IMR-90 (cell line): ENCODE data around the gene NR1D1. TPM values are rescaled to one million over a fixed set of nuclear protein-coding genes. Genes with fewer than 3 reads are reported as not detected.

Experiments
- ATAC-seq: fragments of 200-7000 bp; cut with Tn5 transposase; 2 replicates; pipeline ENCODE4 v1.9.1; 2020; ENCODE audit warnings: low read depth, mild to moderate bottlenecking, moderate library complexity
- BruUV-seq: library from RNA; stranded (reverse); fragments of 400-500 nt; replicated peaks from 2 replicates; lab custom pipeline; 2021; lab: Mats Ljungman, UMichigan
- CTCF ChIA-PET: fragments of 300-600 bp; formaldehyde crosslinking; extraction: SDS; loops from one replicate; lab custom pipeline; 2021; ENCODE audit warnings: antibody characterized with exemption; lab: Yijun Ruan, JAX
- POLR2A ChIA-PET: fragments of 300-600 bp; sonication (Branson Sonifier 250); formaldehyde crosslinking; loops from one replicate; lab custom pipeline; 2022; ENCODE audit warnings: antibody characterized with exemption; ENCODE audit not compliant: unreplicated experiment; lab: Charles Lee
- DNase-seq: peaks from one replicate; pipeline ENCODE4 v3.0.0; 2013
- H2AFZ ChIP-seq: replicated peaks from 2 replicates; pipeline ENCODE3; 2013; ENCODE audit warnings: low read length, mild to moderate bottlenecking; ENCODE audit not compliant: poor library complexity
- H2AK5ac ChIP-seq: 2 replicates; pipeline ENCODE4 v1.6.1; 2013; ENCODE audit warnings: low read depth, low read length, inconsistent platforms
- H2AK9ac ChIP-seq: replicated peaks from 2 replicates; pipeline ENCODE3; 2013; ENCODE audit warnings: mild to moderate bottlenecking, low read depth, low read length, moderate library complexity; ENCODE audit not compliant: poor library complexity
- H2BK120ac ChIP-seq: 2 replicates; pipeline ENCODE4 v1.6.1; 2013; ENCODE audit warnings: low read depth, low read length, inconsistent platforms
- H2BK15ac ChIP-seq: 3 replicates; pipeline ENCODE4 v1.6.1; 2013; ENCODE audit warnings: low read depth, low read length, inconsistent platforms
- H2BK20ac ChIP-seq: 2 replicates; pipeline ENCODE4 v1.6.1; 2013; ENCODE audit warnings: low read depth, mild to moderate bottlenecking, inconsistent platforms, low read length, moderate library complexity
- H2BK5ac ChIP-seq: 2 replicates; pipeline ENCODE4 v1.6.1; 2013; ENCODE audit warnings: mild to moderate bottlenecking, low read depth, low read length, inconsistent platforms; ENCODE audit not compliant: poor library complexity, severe bottlenecking
- H3K14ac ChIP-seq: replicated peaks from 2 replicates; pipeline ENCODE4 v1.6.1; 2013; ENCODE audit warnings: low read depth, low read length, inconsistent platforms
- H3K18ac ChIP-seq: 2 replicates; pipeline ENCODE4 v1.6.1; 2013; ENCODE audit warnings: low read depth, low read length, control low read depth
- H3K23ac ChIP-seq: 2 replicates; pipeline ENCODE4 v1.6.1; 2013; ENCODE audit warnings: low read depth, low read length, inconsistent platforms
- H3K27ac ChIP-seq: 2 replicates; pipeline ENCODE4 v1.5.1; 2013; ENCODE audit warnings: mild to moderate bottlenecking, control low read depth, low read length; ENCODE audit not compliant: insufficient read depth
- H3K27me3 ChIP-seq: 2 replicates; pipeline ENCODE4 v1.6.1; 2013; ENCODE audit warnings: low read length; ENCODE audit not compliant: control insufficient read depth, insufficient read depth
- H3K36me3 ChIP-seq: 2 replicates; pipeline ENCODE4 v1.6.1; 2013; ENCODE audit warnings: low read length, mixed read lengths; ENCODE audit not compliant: control insufficient read depth, insufficient read depth
- H3K4ac ChIP-seq: 2 replicates; pipeline ENCODE4 v1.6.1; 2013; ENCODE audit warnings: low read depth, low read length, inconsistent platforms
- H3K4me1 ChIP-seq: 2 replicates; pipeline ENCODE4 v1.6.1; 2013; ENCODE audit warnings: low read length, mixed read lengths; ENCODE audit not compliant: control insufficient read depth, insufficient read depth
- H3K4me2 ChIP-seq: 2 replicates; pipeline ENCODE4 v1.6.1; 2013; ENCODE audit warnings: low read depth, mild to moderate bottlenecking, control low read depth, low read length, moderate library complexity
- H3K4me3 ChIP-seq: 2 replicates; pipeline ENCODE4 v1.5.1; 2013; ENCODE audit warnings: low read depth, mild to moderate bottlenecking, control low read depth, low read length, moderate library complexity; ENCODE audit not compliant: insufficient read depth
- H3K56ac ChIP-seq: 2 replicates; pipeline ENCODE4 v1.6.1; 2013; ENCODE audit warnings: low read length, inconsistent platforms; ENCODE audit not compliant: insufficient read depth; ENCODE audit errors: extremely low read depth
- H3K79me1 ChIP-seq, 2 experiments: 2 replicates each; pipeline ENCODE4 v1.6.1; 2013; ENCODE audit warnings: low read length in 2 of 2, inconsistent platforms in 1 of 2, low read depth in 1 of 2
- H3K9ac ChIP-seq: 2 replicates; pipeline ENCODE4 v1.6.1; 2013; ENCODE audit warnings: low read depth, low read length, control low read depth
- H3K9me1 ChIP-seq: 2 replicates; pipeline ENCODE4 v1.6.1; 2013; ENCODE audit warnings: low read length, inconsistent platforms; ENCODE audit not compliant: insufficient read depth
- H3K9me3 ChIP-seq: 2 replicates; pipeline ENCODE4 v1.6.1; 2013; ENCODE audit warnings: low read length; ENCODE audit not compliant: control insufficient read depth, insufficient read depth
- H4K20me1 ChIP-seq: 2 replicates; pipeline ENCODE4 v1.6.1; 2013; ENCODE audit warnings: low read length, inconsistent platforms; ENCODE audit not compliant: insufficient read depth
- H4K5ac ChIP-seq: 2 replicates; pipeline ENCODE4 v1.6.1; 2013; ENCODE audit warnings: mild to moderate bottlenecking, low read depth, low read length, control low read depth
- H4K8ac ChIP-seq, 2 experiments: 2 replicates each; pipeline ENCODE4 v1.6.1; 2013; ENCODE audit warnings: low read depth in 2 of 2, low read length in 2 of 2, control low read depth in 1 of 2, inconsistent platforms in 1 of 2
- H4K91ac ChIP-seq: 2 replicates; pipeline ENCODE4 v1.6.1; 2013; ENCODE audit warnings: low read depth, low read length, inconsistent platforms; ENCODE audit not compliant: insufficient read depth
- MAFK ChIP-seq: IDR thresholded peaks from 2 replicates; pipeline ENCODE4 v1.6.1; 2012; ENCODE audit warnings: low read depth, low read length, improper control_type of control experiment
- WGBS, 2 experiments: methylation state at CpG; one replicate each; pipeline versions ENCODE4 v1.1.5 to v1.1.7; 2013; ENCODE audit warnings: missing lambda C conversion rate in 2 of 2; ENCODE audit not compliant: insufficient read length in 1 of 2; ENCODE audit errors: extremely low coverage in 2 of 2; 5-methylcytosine and 5-hydroxymethylcytosine counted together
- dilution Hi-C: fragments of 300-500 bp; cut with HindIII; formaldehyde crosslinking; loops from one replicate; pipeline ENCODE4 v1.14.3; 2018; ENCODE audit warnings: low sequenced_read_pairs; ENCODE audit not compliant: unreplicated experiment
- in situ Hi-C: fragments of 300-500 bp; cut with MboI; formaldehyde crosslinking; loops from 3 replicates; pipeline ENCODE4 v1.14.3; 2019; ENCODE audit warnings: low sequenced_read_pairs, inconsistent platforms, mixed read lengths
- intact Hi-C: fragments of 100-400 bp; cut with micrococcal nuclease; formaldehyde crosslinking; loops from 2 replicates; pipeline ENCODE4 v1.10.0; 2022
- polyA plus RNA-seq, 3 experiments: library from polyadenylated mRNA; depleted of rRNA; stranded (reverse); fragments of >200 nt; gene quantifications; 2 replicates each; pipeline ENCODE4 v1.2.3, GENCODE V29; 2012; ENCODE audit warnings: low replicate concordance in 1 of 3
- total RNA-seq: library from RNA; depleted of rRNA; stranded (reverse); fragments of >200 nt; gene quantifications from 2 replicates; pipeline ENCODE4 v1.2.3, GENCODE V29; 2012

NR1D1 gene
- total and polyA plus RNA-seq, 2 of the 4 experiments (the other 2 are of a cell fraction): 0.36 to 7.2 TPM

DNA sequence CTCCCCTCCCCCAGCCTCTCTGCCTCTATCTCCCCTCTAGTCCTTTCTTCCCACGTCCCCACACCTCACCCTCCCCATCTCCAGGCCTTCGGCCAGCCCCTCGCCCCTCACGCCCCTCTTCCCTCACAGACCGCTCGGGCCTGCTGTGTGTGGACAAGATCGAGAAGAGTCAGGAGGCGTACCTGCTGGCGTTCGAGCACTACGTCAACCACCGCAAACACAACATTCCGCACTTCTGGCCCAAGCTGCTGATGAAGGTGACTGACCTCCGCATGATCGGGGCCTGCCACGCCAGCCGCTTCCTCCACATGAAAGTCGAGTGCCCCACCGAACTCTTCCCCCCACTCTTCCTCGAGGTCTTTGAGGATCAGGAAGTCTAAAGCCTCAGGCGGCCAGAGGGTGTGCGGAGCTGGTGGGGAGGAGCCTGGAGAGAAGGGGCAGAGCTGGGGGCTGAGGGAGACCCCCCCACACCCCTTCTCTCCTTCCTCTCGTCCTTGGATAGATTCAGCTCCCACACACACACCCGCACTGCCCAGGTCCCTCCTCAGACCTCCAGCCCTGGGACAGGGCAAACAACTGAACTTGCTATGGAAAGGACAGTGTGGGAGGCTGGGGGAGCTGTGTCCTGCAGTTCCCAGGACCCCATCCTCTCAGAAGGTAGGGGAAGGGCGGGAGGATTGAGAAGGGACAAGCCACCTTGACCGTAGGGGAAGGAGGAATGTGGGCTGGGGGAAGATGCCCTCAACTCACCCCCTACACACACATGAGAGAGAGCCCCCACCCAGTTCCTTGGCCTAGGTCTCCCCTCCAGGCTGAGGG, 11.1 kb downstream of the NR1D1 start:
- Histone ChIP-seq H3K4me1 (peaks cover 5% of the 10 kb centered on the region; the same call in 1 of the 2 replicates), H3K36me3 (peaks cover 70% of the 10 kb centered on the region), H4K8ac (no peak overlapping the region), H2BK5ac (no peak overlapping the region), H3K4ac (no peak overlapping the region), H3K4me3 (no peak overlapping the region), H2AK5ac (0 out of 2 replicates have a peak overlapping the region, but pooled peaks have one; percentile 12), H3K23ac (no peak overlapping the region), H3K18ac (no peak overlapping the region), H3K79me1 (peaks cover 0 to 8% of the 10 kb centered on the region in 2 experiments; a peak in 1 of 4 replicates), H2AK9ac (peak overlapping the region; percentile 72), H3K9me3 (no peaks in the 10 kb centered on the region), H2BK120ac (no peak overlapping the region), H3K27me3 (no peaks in the 10 kb centered on the region), H4K20me1 (peaks cover 6% of the 10 kb centered on the region; the same call in 1 of the 2 replicates), H2BK20ac (no peak overlapping the region), H3K56ac (no peak overlapping the region), H3K9me1 (no peaks in the 10 kb centered on the region), H3K27ac (no peak overlapping the region), H3K9ac (no peak overlapping the region), H2BK15ac (no peak overlapping the region), H4K91ac (no peak overlapping the region), H3K4me2 (no peak overlapping the region), H4K5ac (no peak overlapping the region), H3K14ac (no peak overlapping the region), H2AFZ (no peak overlapping the region)
- ATAC-seq: no peak
- dilution Hi-C loops: no loop called here
- no peak for DNase-seq
- intact Hi-C loops: no loop called here
- WGBS, 2 experiments: 84% methylated on average over 5 of the region's 26 CpGs; no CpG with 5 or more reads in 1 of the 2 experiments
- POLR2A ChIA-PET: no interaction called here
- no TSS peak for BruUV-seq
- CTCF ChIA-PET: no interaction called here
- no peak for TF ChIP-seq MAFK
- in situ Hi-C loops: no loop called here
